Smooth muscle cell (in vitro differentiated cells): Measurements from ENCODE around the gene TSHR. TPM values are rescaled to one million over a fixed set of nuclear protein-coding genes. Genes with fewer than 3 reads are reported as not detected.

ENCODE experiments used
- DNase-seq: peaks from one replicate; lab custom pipeline; 2025; ENCODE audit not compliant: unreplicated experiment; lab: John Stamatoyannopoulos, UW
- H2AFZ ChIP-seq: fragments of 200-600 bp; sonication (generic); 2 replicates; pipeline ENCODE4 v1.6.0; 2016; ENCODE audit warnings: antibody characterized with exemption, low read depth, mild to moderate bottlenecking
- H3F3A ChIP-seq: fragments of 200-600 bp; sonication (generic); 2 replicates; pipeline ENCODE4 v1.6.0; 2017; ENCODE audit warnings: antibody characterized with exemption, low read depth
- H3K27ac ChIP-seq: fragments of 200-600 bp; sonication (generic); 2 replicates; pipeline ENCODE4 v1.5.1; 2016; ENCODE audit warnings: low read depth, mild to moderate bottlenecking
- H3K27me3 ChIP-seq: fragments of 200-600 bp; sonication (generic); 2 replicates; pipeline ENCODE4 v1.6.1; 2016; ENCODE audit warnings: low read depth, mild to moderate bottlenecking
- H3K36me3 ChIP-seq: fragments of 200-600 bp; sonication (generic); 2 replicates; pipeline ENCODE4 v1.5.1; 2016; ENCODE audit warnings: low read depth
- H3K4me1 ChIP-seq: fragments of 200-600 bp; sonication (generic); 2 replicates; pipeline ENCODE4 v1.5.1; 2016; ENCODE audit warnings: low read depth
- H3K4me2 ChIP-seq: fragments of 200-600 bp; sonication (generic); 2 replicates; pipeline ENCODE4 v1.6.0; 2016; ENCODE audit warnings: mild to moderate bottlenecking
- H3K4me3 ChIP-seq: fragments of 200-600 bp; sonication (generic); 2 replicates; pipeline ENCODE4 v1.5.1; 2016; ENCODE audit warnings: mild to moderate bottlenecking
- H3K79me2 ChIP-seq: fragments of 200-600 bp; sonication (generic); 2 replicates; pipeline ENCODE4 v1.6.0; 2016; ENCODE audit warnings: low read depth, mild to moderate bottlenecking
- H3K9ac ChIP-seq: fragments of 200-600 bp; sonication (generic); 2 replicates; pipeline ENCODE4 v1.6.0; 2016; ENCODE audit warnings: low read depth
- H3K9me3 ChIP-seq: fragments of 200-600 bp; sonication (generic); replicated peaks from 2 replicates; pipeline ENCODE4 v1.5.1; 2016; ENCODE audit warnings: low read depth
- H4K20me1 ChIP-seq: fragments of 200-600 bp; sonication (generic); 2 replicates; pipeline ENCODE4 v1.6.0; 2016; ENCODE audit warnings: low read depth
- WGBS: methylation state at CpG from one replicate; pipeline ENCODE4 v1.1.7; 2016; ENCODE audit warnings: low lambda C conversion rate; 5-methylcytosine and 5-hydroxymethylcytosine counted together
- polyA plus RNA-seq: library from polyadenylated mRNA; unstranded; fragments of >200 nt; fragmentation: Nextera tagmentation; extraction: Ambion mirVana; gene quantifications from 2 replicates; pipeline ENCODE4 v1.2.1, GENCODE V29; 2016
- total RNA-seq: library from RNA; depleted of rRNA; stranded (reverse); fragments of >200 nt; gene quantifications from 2 replicates; pipeline ENCODE4 v1.2.3, GENCODE V29; 2014
- TF ChIP-seq, protein P1 (sequence below): fragments of 200-600 bp; sonication (generic); IDR thresholded peaks from 2 replicates; pipeline ENCODE4 v1.5.1; 2017; ENCODE audit warnings: borderline replicate concordance, mild to moderate bottlenecking, antibody characterized with exemption; ENCODE audit not compliant: insufficient read depth, poor library complexity, severe bottlenecking

Gene TSHR
- total and polyA plus RNA-seq, 2 experiments from 2014 or later = not detected

- no peak for DNase-seq
- WGBS = 88% methylated on average over 2 of the region's 2 CpGs
- H3K79me2 ChIP-seq = no peaks in the 10 kb centered on the region
- no peak overlapping the region for H3K4me2 ChIP-seq
- H3K4me1 ChIP-seq = no peaks in the 10 kb centered on the region
- no peaks in the 10 kb centered on the region for H3F3A ChIP-seq
- H3K27ac ChIP-seq = no peak overlapping the region
- no peak overlapping the region for H3K4me3 ChIP-seq
- H2AFZ ChIP-seq = no peak overlapping the region
- TF ChIP-seq, protein P1, sequence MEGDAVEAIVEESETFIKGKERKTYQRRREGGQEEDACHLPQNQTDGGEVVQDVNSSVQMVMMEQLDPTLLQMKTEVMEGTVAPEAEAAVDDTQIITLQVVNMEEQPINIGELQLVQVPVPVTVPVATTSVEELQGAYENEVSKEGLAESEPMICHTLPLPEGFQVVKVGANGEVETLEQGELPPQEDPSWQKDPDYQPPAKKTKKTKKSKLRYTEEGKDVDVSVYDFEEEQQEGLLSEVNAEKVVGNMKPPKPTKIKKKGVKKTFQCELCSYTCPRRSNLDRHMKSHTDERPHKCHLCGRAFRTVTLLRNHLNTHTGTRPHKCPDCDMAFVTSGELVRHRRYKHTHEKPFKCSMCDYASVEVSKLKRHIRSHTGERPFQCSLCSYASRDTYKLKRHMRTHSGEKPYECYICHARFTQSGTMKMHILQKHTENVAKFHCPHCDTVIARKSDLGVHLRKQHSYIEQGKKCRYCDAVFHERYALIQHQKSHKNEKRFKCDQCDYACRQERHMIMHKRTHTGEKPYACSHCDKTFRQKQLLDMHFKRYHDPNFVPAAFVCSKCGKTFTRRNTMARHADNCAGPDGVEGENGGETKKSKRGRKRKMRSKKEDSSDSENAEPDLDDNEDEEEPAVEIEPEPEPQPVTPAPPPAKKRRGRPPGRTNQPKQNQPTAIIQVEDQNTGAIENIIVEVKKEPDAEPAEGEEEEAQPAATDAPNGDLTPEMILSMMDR = no peak
- no peak overlapping the region for H3K9ac ChIP-seq
- H3K27me3 ChIP-seq = no peaks in the 10 kb centered on the region
- H3K9me3 ChIP-seq = no peaks in the 10 kb centered on the region
- no peaks in the 10 kb centered on the region for H3K36me3 ChIP-seq
- H4K20me1 ChIP-seq = no peaks in the 10 kb centered on the region
Measured at GRCh38 chr14:81120501-81120900, 165.1 kb downstream of the TSHR start.

DNA sequence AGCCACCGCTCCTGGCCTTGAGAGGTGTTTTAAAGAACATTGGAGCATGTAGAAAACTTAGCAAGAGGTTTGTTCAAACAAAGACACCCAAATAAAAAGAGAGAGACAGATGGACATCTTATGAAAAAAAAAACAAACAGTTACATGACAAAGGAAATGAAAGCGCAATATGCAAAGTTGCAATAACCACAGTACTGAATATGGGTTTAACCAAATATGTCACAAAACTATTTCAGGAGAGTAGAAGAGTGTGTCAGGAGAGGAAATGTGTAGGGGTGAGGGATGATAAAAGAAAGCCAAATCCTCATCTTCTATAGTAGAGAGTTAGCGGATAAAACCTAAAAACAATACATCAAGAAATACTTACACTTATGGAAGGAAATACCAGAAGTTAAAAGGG, 166.9 kb downstream of the TSHR start:
- H3F3A ChIP-seq = no peaks in the 10 kb centered on the region
- no peak overlapping the region for H3K27ac ChIP-seq
- 90% methylated on average over 3 of the region's 3 CpGs for WGBS
- H3K9ac ChIP-seq = no peak overlapping the region
- no peak overlapping the region for H3K4me2 ChIP-seq
- H3K79me2 ChIP-seq = no peaks in the 10 kb centered on the region
- no peaks in the 10 kb centered on the region for H3K9me3 ChIP-seq
- DNase-seq = no peak
- no peaks in the 10 kb centered on the region for H3K4me1 ChIP-seq
- TF ChIP-seq, protein P1 = no peak
- no peaks in the 10 kb centered on the region for H4K20me1 ChIP-seq
- no peaks in the 10 kb centered on the region for H3K36me3 ChIP-seq
- no peak overlapping the region for H2AFZ ChIP-seq
- no peak overlapping the region for H3K4me3 ChIP-seq
- H3K27me3 ChIP-seq = no peaks in the 10 kb centered on the region

- H3K9ac ChIP-seq = no peak overlapping the region
- no peak overlapping the region for H3K4me3 ChIP-seq
- H3K9me3 ChIP-seq = no peaks in the 10 kb centered on the region
- TF ChIP-seq, protein P1 = no peak
- H3K27ac ChIP-seq = no peak overlapping the region
- DNase-seq = no peak
- no peaks in the 10 kb centered on the region for H3K27me3 ChIP-seq
- H3F3A ChIP-seq = no peaks in the 10 kb centered on the region
- H3K4me1 ChIP-seq = no peaks in the 10 kb centered on the region
- H2AFZ ChIP-seq = no peak overlapping the region
- H3K79me2 ChIP-seq = no peaks in the 10 kb centered on the region
- H3K36me3 ChIP-seq = no peaks in the 10 kb centered on the region
- H3K4me2 ChIP-seq = no peak overlapping the region
- H4K20me1 ChIP-seq = no peaks in the 10 kb centered on the region
Measured at GRCh38 chr14:81123811-81124210, 168.4 kb downstream of the TSHR start.

DNA sequence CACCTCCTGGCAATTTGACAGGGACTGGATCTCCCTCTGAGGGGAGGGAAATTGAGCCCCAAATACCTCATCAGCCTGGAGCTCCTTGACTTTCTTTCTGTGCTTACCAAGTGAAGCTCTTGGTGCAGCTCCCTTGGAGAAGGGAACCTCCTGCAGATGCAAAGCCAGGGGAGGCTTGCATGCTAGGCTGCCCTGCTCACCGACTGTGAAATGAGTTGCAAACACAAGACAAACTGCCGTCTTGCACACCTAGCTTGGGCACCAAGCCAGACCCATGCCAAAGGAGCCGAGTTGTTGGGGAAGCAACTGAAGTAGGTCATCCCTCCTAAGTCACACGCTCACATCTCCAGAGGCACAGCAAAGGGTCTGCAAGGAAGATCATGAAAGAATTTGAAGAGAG, 170.1 kb downstream of the TSHR start:
- no peaks in the 10 kb centered on the region for H3F3A ChIP-seq
- DNase-seq = no peak
- no peaks in the 10 kb centered on the region for H3K27me3 ChIP-seq
- TF ChIP-seq, protein P1 = no peak
- no peaks in the 10 kb centered on the region for H4K20me1 ChIP-seq
- H3K27ac ChIP-seq = no peak overlapping the region
- H3K4me2 ChIP-seq = no peak overlapping the region
- no peaks in the 10 kb centered on the region for H3K9me3 ChIP-seq
- H3K9ac ChIP-seq = no peak overlapping the region
- H3K79me2 ChIP-seq = no peaks in the 10 kb centered on the region
- no peak overlapping the region for H2AFZ ChIP-seq
- no peak overlapping the region for H3K4me3 ChIP-seq
- H3K36me3 ChIP-seq = no peaks in the 10 kb centered on the region
- 78% methylated on average over 4 of the region's 4 CpGs for WGBS
- H3K4me1 ChIP-seq = no peaks in the 10 kb centered on the region
